8988T (cell line): ENCODE results near the gene VPS45.
"Not testable (repeated sequence)": the region's sequence is repeated elsewhere in the genome, so short reads cannot be mapped to it uniquely, and the experiment has no call there.

Experiments used
- DNase-seq: peaks from one replicate; pipeline ENCODE4 v3.0.0; 2011

The VPS45 gene, protein sequence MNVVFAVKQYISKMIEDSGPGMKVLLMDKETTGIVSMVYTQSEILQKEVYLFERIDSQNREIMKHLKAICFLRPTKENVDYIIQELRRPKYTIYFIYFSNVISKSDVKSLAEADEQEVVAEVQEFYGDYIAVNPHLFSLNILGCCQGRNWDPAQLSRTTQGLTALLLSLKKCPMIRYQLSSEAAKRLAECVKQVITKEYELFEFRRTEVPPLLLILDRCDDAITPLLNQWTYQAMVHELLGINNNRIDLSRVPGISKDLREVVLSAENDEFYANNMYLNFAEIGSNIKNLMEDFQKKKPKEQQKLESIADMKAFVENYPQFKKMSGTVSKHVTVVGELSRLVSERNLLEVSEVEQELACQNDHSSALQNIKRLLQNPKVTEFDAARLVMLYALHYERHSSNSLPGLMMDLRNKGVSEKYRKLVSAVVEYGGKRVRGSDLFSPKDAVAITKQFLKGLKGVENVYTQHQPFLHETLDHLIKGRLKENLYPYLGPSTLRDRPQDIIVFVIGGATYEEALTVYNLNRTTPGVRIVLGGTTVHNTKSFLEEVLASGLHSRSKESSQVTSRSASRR

DNA sequence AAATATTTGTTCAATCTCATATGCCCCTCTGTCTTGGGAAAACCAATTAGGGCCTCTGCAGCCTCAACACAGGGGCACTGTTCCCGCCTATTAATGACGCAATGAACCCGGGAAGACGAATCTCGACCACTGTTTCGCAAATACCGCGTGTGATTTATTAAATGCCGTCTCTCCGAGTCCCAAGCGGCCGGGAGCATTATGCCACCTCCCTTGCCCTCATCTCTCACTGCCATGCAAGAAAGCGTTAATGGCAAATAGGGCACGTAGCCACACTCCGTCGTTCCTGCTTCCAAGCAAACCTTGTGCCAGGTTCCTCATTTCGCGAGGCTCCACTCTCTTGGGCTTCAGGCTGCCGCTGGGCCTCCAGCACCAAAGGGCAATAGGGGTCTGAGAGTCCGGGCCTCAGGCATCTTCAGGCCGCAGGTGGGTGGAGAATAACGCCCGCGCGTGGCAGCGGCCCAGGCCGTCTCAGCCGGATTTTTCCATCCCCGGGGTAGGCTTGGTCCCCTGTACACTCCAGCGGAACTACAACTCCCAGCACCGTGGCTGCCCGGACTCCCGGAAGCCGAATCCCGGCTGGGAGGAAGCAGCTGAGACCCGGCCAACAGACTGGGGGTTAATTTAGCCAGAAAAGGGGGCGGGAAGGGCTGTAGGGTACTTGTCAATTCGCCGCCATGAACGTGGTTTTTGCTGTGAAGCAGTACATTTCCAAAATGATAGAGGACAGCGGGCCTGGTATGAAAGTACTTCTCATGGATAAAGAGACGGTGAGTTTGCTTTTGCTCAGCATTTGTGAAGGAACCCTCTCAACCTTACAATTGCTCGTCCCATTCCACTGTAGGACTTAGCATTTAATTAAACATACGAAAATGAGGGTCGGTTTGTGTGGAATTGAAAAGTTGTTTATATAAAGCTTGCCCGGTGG, at the start of gene VPS45:
TSS of gene VPS45 (plus strand) at position 593 of the 925 bp plus-strand sequence. CDS start at position 675, 82 bp downstream.
- DNase-seq: peak; percentile 58

DNA sequence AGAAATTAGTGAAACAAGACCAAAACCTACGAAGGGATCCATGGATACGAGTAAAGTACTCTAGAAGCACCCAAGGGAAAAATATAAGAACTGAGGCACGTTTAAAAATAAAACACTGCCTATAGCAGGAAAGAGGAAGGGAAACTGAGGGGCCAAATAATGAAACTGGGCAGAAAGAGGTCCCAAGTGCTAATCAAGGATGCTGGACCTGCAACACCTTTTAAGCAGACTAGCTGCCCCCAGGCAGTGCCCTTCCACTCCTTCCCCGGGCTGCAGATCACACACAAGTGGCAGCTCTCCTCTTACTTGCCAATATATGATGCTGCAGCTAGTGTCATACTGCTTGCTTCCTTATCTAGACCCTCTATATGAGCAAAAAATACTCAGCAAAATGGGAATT, 49.4 kb upstream of the VPS45 start:
- no peak for DNase-seq

DNA sequence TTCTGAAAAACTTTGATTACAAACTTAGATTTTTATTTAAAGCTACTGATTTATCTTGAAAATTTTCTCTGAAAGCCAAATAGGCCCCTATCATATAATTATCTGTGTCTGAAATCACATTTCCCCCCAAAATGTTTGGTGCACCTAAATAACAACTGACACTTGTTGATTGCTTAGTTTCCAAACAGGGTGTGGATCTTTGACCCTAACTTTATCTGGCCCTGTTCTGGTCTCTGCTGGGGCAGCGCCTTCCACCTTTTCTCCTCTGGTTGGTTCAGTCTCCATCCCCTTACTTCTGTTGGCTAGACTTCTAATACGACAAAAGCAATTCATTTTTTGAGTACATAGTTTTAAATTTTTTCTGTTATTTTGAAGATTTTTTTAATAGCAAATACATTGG, 46.9 kb upstream of the VPS45 start:
- no peak for DNase-seq

DNA sequence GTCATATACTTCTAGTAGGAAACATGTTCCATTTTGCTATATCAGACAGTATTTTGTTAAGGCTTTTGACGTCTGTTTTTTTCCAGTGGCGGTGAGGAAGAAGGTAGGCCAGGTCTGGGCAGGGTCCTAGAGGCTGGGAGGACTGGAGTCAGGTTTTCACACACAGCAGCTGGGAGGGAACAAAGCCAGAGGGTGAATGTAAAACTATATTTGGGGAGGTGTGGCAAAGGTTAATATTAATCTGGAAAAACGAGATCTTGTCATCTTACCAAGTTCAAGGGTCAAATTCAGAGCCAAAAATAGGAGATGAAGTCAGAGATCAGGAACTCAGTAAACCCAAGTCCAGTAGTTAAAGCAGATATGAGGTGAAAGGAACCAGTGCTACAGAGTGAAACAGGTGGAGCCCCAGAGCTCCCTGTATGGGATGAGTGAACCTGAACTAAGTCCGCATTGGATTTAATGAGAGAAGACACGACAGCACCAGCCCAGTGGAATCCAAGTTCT, 46.3 kb upstream of the VPS45 start:
- DNase-seq: no peak

DNA sequence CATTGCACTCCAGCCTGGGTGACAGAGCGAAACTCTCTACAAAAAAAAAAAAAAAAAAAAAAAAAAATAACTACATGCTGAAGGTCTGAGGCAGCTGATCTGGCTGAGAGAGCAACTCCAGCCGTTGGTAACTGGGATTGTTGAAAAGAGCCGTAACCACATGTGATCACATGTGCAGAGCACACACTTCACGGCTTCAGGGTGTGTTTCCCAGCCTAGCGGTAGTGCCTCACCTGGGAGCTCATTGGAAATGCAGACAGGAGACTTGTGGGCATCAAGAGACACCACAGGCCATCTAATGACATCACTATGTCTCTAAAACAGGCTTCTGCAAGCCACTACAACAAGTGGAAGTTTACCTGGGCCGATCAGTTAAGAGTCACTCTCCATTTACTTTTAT, 45.2 kb upstream of the VPS45 start:
- no peak for DNase-seq

DNA sequence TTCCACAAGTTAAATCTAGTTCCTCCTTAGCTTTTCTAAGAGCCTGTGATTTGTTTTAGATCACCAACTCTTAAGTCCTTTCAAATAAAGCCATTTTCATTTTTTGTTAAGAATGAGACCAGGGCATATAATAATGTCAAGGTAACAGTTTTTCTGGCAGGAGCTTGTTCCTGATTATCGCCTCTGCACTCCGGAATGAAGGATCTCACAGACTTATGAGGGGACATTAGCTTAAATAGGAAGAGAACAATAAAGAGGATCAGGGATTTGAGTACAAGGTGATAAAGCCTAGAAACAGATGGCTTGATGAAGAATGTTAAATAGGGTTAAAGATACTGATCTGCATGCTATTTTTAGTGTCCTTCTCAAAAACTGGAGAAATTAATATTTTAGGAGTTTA, 43.4 kb upstream of the VPS45 start:
- no peak for DNase-seq

DNA sequence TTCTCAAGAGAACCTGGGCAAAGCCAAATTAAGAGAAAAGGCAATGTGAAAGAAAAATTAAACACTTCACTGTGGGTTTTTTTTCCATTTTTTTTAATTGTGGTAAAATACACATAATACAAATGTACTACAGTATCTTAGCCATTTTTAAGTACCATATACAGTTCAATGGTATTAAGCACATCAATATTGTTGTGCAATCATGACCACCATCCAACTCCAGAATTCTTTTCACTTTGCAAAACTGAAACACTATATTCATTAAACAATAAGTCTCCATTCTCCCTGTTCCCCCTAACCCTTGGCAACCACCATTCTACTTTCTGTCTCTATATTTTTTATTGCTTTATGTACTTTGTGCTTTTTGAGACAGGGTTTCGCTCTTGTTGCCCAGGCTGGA, 39.3 kb upstream of the VPS45 start:
- no peak for DNase-seq

DNA sequence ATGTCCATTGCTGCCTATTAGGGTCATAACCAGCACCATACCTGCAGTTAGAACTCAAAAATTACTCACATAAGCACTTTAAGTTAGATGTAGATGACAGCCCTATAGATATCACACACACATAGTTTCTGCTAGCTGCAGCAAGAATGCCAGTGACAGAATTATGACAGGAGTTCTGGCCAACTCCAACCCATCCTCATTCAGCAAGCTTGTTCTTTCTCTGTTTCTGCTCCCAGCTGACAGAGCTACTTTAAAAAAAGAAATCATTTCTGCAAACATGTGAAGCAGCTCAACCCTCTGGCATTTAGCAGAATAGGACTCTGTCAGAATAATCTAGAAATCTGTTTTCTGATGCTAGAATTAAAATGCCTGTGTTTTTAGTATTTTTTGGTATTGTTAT, 33.2 kb upstream of the VPS45 start:
- DNase-seq: no peak

DNA sequence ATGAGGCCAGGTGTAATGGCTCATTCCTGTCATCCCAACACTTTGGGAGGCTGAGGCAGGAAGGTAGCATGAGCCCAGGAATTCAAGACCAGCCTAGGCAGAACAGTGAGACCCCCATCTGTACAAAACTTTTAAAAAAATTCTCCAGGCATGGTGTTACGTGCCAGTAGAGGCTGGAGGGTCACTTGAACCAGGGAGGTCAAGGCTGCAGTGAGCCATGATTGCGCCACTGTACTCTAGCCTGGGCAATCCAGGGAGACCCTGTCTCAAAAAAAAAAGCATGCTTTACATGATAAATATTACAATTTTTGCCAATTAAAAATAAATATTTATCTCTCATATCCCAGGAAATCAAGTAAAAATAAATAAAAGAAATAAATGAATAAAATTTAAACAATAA, 17.6 kb upstream of the VPS45 start:
- DNase-seq: no peak

DNA sequence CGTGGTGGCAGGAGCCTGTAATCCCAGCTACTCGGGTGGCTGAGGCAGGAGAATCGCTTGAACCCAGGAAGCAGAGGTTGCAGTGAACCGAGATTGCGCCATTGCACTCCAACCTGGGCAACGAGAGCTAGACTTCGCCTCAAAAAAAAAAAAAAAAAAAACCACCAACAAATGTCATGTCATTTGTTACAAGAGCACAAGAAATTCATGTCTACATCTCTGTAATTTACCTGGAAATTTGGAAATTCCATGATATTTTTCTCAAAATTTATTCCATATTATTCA, 16.5 kb upstream of the VPS45 start:
- no peak for DNase-seq

DNA sequence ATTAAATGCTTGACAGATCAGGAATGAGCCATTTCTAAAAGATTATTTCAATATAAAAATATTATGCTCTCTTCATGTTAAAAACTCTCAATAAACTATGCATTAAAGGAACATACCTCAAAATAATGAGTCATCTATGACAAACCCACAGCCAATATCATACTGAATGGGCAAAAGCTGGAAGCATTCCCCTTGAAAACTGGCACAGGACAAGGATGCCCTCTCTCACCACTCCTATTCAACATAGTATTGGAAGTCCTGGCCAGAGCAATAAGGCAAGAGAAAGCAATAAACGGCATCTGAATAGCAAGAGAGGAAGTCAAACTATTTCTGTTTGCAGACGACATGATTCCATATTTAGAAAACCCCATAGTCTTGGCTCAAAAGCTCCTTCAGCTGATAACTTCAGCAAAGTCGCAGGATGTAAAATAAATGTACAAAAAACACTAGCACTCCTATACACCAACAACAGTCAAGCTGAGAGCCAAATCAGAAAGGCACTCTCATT, 15.6 kb upstream of the VPS45 start:
- not testable (repeated sequence) for DNase-seq

DNA sequence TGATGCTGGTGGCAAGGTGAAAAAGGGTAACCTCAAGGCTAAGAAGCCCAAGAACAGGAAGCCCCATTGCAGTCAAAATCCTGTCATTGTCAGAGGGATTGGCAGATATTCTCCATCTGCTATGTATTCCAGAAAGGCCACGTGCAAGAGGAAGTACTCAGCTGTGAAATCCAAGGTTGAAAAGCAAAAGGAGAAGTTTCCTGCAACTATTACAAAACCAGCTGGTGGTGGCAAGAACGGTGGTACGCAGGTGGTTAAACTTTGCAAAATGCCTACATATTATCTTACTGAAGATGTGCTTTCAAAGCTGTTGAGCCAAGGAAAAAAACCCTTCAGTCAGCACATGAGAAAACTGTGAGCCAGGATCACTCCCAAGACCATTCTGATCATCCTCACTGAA, 13.7 kb upstream of the VPS45 start:
- no peak for DNase-seq

DNA sequence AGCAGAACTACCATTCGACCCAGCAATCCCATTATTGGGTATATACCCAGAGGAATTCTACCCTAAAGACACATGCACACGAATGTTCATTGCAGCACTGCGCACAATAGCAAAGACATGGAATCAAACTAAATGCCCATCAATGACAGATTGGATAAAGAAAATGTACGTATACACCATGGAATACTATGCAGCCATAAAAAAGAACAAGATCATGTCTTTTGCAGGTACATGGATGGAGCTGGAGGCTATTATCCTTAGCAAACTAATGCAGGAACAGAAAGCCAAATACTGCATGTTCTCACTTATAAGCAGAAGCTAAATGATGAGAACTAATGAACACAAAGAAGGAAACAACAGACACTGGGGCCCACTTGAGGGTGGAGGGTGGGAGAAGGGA, 12.1 kb upstream of the VPS45 start:
- not testable (repeated sequence) for DNase-seq

DNA sequence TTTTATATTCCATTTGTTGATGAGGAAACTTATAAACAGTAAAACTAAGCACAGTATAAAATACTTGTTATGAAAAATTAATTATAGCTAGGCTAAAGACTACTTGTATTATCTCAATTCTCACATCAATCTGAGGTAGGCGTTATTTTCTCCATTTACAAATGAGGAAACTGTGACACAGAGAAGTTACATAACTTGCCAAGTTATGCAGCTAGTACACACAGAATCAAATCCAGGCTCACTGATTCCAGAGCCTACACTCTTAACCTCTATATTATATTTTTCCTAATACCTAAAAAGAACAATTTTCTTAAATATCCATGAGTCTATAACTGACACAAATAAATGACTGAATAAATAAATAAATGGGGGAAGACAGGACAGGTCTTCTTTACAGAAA, 11.2 kb upstream of the VPS45 start:
- no peak for DNase-seq

DNA sequence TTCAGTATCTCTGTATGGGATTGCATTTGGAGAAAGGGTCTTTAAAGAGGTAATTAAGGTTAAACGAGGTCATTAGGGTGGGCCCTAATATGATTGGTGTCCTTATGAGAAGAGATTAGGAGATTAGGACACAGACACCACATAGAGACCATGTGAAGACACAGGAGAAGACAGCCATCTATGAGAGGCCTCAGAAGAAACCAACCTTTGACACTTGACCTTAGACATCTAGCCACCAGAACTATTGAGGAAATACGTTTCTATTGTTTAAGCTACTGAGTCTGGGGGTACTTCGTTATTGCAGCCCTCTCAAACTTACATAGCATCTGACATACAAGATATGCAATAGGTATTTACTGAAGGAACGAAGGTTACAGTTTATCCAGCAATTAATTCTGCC, 7.3 kb upstream of the VPS45 start:
- no peak for DNase-seq

DNA sequence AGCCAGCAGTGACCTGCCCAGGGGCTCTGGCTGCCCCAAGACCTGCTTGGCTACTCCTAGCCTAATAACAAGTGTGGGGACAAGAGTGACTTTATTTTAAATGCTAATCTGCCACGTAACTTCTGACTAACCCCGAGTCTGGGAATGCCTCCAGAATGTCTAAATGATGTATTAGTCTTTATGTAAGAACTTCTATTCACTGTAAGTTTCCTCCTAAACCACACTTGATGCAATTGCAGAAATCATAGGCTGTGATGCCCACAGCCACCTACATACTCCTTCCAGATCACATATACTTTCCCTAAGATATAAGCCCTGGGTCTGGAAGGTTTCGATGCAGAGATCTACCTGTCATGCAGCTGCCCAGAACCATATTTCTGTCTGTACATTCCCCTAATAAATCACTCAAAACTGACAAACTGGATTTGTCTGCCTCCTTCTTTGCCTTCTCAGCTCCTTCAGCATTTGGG, 5.9 kb upstream of the VPS45 start:
- DNase-seq: no peak

DNA sequence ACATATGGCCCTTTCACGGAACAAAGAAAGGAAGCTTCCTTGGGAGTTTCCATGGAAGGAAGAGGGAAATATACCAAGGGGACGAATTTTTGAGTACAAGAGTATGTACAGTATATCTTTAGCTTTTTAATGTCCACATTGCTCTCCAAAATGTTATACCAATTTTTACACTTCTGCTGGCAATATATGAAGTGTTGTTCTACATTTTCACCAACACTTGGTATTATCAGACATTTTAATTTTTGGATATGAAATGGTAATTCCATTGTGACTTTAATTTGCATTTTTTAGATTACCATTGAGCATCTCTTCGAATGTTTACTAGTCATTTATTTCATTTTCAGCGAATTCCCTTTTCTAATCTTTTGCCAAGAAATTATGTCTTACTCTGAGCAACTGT, 5.5 kb upstream of the VPS45 start:
- no peak for DNase-seq

DNA sequence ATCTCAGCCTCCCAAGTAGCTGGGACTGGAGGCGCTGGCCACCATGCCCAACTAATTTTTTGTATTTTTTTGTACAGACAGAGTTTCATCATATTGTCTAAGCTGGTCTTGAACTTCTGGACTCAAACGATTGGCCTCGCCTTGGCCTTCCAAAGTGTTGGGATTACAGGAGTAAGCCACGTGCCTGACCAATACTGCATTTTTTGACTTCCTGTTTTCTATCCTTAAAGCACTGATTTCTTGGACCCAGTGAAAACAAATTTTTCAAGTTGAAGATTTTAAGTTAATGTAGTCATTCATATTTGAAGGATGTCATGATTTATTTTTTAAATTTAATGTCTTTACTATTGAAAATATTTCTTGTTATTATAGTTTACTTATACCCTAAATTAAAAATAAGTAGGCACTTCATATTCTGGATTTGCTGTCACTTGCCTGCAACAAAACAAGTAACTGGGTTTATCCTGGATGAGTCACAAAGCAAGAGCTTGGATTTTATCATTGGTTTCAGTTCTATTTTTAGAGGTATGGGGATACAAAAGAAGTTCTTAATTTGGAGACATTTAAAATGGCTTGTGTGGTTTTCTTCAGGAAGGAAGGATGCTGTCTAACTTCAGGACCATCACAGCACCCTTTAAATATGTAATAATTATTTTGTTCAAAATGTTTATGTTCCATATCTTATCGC, 2.2 kb upstream of the VPS45 start:
- no peak for DNase-seq

DNA sequence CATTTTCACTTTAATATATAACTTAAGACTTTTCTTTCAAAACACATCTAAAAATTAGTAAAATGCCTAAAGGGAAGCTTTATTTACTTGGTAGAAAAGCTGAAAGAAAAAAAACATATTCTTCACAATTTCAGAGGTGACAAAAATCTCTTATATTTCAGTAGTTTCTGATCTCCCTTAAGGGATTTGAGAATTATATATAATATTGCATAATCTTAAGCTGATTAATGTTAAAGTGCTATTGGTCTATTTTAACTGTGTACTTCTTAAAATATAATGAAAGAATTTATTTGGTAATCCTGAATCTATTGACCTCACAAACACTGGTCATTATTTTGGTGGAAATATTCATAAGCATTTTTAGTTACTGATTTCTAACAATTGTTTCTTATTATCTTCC, 1.2 kb upstream of the VPS45 start:
- no peak for DNase-seq

DNA sequence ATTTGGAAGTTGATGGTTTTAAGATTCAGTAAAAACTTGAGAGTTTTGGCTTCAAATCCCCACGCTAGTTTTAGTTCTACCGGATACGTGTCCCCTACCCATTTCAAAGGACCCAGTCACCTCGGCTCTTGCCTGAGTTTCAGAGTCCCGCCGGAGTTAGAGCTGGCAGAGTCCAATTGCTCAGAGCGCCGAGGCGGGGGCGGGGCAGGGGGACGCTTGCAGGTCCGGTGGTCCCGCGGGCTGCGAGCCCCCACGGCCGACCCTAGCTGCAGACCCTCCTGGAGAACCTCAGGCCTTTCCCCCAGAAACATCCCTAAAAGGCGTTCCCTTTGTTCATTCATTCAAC, 765 bp upstream of the VPS45 start:
- no peak for DNase-seq

DNA sequence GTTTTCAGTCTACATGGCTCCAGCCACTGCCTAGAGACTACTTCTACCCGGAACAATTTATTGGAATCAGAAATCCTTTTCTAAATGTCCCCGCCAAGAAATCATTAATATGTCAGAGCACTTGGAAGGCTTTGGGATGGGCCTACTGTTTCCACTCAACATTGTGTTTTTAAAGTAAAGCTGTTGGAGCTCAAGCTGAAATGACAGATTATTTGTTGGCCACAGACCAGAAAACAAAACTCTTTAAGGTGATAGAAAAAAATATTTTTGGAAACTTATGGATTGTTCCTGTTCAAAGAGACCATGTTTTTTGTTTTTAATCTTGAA, 496 bp downstream of the VPS45 start:
- DNase-seq: no peak

DNA sequence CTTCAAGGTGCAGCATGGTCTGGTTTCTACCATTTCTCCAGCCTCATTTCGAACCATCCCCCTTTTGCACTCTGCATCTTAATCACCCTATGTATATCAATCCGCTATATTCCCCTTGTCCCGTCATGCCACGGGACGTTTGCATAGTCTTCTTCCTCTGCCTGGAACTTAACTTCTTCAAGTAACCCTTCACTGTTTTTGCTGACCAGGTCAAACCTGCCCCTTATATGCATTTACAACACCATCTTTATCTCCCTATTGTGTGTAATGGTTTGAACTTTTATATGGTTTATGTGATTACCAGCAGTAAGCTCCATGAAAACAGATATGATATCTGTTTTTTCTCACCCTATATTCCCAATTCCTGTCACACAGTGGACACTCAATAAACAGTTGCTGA, 2.3 kb downstream of the VPS45 start:
- DNase-seq: no peak

DNA sequence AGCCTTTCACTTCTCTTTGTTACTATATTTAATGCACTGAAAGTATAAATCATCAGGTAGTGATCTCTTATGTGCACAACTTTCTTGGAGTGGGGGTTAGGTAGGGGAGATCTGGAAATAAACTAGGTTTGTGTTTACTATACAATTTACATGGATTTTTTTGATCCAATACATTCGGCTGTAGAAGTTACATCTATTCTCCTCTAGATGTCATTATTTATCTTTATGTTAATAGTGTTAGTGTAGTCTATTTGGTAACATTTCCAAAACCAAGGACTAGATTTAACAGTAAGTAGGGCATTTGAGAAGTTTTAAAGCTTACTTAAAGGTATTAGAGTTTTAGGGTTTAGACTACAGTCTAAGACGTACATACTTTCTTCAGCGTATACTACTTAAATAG, 5.4 kb downstream of the VPS45 start:
- DNase-seq: no peak
